ENCODE data around the gene KCNMA1.

The KCNMA1 gene

DNA sequence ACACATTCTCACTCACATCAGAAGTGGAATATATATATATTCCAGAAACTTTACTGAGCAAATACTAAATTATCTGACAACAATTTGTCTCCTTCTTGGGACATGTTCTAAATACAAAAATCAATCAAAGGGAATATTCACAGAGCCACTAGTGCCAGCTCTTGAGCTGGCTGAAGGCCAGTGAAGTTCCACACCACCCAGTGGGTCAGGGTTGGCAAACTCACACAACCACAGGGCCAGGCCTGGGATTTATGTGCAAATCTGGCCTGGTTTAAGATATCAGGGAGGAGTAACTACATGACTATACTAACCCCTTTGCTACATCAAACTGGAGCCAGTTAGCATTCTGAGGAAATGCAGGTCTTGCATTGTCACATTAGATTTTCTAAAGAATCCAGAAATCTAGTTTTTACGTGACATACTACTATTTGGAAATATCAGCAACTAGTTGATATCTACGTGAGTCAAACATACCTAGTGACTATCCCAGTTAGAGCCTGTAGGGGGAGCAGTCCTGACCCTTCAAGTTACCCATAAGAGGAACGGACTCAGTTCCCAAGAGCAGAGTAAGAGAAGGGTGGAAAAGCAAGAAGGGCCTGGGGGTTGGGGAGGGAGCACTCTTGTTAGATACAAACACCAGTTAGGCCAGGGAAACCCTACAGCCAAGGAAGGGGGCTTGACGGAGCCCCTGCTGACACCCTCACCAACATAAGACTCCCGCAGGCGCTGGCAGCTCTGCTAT lies 600.4 kb downstream of the KCNMA1 start:
- no peak for DNase-seq (ENCODE audit: low read depth)

DNA sequence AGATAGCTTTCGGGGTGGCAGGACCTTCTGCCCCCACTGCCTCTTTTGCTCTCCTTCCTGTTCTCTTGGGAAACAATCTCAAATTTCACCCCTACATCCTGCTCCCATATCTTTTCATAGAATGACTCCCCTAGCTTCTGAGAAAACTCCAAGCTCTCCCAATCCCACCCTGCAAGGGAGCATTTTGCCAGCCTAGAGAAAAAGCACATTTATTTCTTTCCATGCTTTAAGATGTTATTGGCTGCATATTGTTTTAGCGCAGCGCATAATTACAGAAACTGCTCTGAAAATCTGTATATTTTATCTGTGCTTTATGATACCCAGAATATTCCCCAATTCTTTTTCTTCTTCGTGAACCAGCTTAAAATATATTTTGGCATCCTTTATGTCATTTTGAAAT lies 601.3 kb downstream of the KCNMA1 start:
- no peak for DNase-seq (ENCODE audit: low read depth)

DNA sequence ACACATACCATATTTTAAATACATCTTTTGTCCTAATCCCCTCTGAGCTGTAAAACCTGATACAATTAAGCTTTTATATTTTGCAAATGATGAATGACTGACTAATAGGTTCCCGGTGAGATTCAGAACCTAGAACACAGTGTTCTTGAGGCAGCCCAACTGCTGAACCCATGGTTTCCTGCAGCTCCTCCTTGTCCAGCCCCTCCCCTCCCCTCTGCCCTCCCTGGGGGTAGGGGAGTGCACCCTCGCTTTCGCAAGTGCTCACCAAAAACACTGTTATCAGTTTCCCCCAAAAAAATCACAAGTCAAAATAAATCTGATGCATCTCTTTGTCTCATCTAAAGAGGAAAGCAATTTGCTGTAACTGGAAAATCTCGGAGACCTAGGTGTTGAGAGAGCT lies 602.8 kb downstream of the KCNMA1 start:
- no peak for DNase-seq (ENCODE audit: low read depth)

DNA sequence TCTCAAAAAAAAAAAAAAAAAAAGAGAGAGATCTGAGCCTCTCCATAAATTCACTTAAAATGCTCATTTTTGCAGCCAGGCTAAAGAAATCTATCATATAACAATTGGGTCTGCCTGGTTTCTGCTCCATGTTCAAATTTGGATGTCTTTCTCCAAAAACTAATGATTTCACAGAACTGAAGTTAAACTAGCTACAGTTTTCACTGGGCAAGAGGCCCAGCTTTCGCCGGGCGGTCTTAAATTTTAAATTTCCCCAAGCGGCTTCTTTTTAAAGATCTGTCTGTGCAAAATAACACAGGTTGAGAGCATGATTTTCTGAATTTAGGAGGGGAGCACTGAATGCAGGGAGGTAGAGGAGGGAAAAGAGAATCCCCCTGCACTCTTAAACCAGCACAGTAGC lies 603.4 kb downstream of the KCNMA1 start:
- no peak for DNase-seq (ENCODE audit: low read depth)

DNA sequence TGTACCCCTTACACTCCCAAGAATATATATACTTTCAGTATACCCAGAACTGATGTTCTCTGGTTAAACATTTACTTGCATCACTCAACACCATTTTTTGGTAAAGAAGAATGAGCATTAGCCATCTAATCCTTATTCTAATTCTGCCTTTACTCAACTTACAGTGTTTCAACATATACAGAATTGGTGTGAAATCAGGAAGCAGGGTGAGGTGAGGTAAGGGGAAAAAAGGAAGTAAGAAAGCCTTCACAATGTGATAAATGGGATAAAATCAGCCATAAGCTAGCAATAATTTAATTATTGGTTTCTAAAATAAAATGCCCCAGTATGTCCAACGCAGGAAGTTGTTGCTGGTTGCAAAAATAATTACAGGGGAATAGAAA lies 605.4 kb downstream of the KCNMA1 start:
- DNase-seq (ENCODE audit: low read depth) = no peak

DNA sequence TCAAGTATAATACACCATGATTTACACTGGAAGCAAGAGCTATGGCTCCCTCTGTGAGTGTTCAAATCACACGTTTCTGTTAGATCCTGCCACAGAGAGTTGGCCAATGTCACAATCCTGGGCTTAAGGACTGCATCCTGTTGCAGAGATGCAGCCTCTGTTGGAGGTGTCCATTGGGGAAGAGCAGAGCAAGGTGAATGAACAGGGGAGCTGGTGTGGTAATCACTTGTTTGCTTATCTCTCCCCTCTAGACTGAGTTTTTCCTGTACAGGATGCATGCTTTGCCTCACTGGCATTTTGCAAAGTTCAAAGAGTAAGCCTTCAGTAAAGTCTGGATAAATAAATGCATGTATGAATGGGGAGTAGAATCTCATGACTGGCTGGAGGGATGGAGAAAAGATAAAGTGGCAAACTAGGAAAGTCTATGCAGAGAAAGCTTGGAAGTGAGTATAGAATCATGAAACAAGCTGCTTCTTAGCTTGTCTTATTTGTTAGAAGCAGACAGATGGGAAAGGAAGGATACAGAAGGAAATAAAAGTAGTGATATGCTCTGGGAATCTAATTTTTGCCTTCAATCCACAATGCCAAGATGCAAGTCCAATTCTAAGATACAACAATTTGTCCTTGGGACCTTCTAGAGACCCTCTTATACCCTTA lies 605.9 kb downstream of the KCNMA1 start:
- no peak for DNase-seq (ENCODE audit: low read depth)

DNA sequence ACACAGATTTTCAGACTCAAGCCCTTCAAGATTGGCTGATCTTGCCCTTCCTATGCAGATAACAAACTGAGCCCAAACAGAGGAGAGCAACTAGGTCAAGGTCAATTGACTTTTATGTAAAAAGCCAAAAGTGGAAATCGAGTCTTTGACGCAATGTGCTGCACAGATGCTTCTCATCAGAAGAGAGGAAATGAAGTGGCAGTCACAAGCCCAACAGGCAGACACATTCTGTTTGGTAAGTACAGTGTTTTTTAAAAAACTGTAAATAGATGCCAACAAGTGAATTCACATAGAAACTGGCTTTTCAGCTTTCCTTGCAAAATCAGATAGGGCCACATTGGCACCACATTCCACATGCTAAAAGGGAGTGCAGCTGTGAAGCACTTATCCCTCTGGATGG lies 606.6 kb downstream of the KCNMA1 start:
- no peak for DNase-seq (ENCODE audit: low read depth)

DNA sequence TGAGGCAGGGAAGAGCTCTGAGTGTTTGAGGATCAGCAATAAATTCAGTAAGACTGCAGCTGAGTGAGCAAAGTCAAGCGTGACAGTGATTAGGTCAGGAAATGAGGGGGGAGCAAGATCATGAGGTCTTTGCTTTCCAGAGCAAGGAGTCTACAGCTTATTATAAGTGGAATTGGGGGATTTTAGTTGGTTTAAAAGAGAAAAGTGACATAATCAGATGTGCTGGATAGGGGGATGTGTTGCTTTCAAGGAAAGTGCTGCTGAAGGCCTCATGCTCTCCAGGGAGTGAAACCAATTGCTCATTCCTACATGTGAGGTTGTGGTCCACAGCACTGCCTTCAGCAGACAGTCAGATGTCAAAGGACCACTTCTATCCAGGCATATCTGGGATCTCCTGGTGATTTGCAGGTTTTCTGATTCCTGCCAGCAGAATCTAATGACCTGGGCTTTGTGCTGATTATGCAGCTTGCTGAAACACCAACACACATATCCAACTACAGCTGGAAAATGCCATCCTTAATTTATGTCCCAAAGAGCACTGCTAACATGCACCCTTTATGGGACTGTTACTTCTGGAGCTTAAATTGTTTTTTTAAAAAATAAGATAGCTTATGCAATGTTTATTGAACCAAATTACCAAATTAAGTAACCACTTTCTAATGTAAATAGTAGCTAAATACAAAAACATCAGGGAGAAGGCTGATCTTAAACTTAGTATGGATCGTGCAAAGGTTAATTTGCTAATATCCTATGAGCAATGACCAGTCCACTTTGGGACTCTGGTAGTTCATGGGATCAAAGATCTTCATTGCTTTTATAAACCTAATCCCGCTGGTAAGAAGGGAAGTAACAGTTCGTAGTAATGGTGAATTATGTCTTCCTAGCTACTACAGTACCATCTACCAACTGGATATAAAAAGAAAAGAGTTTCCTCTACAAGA lies 607.6 kb downstream of the KCNMA1 start:
- DNase-seq (ENCODE audit: low read depth) = no peak

DNA sequence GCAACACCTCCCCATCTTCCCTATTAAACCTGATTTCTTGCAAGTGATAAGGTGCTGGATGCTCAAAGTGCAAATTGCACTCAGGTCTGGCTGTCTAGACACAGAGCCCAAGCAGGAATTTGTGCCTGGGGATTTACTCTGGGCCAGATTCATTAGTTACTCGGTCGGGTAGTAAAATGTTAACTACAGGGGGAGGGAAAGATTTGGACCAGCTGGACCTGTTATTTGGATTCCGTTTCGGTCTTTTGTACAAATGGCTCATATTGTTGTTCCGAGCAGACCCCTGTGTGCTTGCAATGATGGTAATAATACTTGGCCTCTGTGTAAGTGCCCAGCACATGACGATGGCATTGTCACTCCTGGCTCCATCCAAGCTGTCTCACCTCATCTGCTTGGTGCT lies 609.6 kb downstream of the KCNMA1 start:
- no peak for DNase-seq (ENCODE audit: low read depth)

DNA sequence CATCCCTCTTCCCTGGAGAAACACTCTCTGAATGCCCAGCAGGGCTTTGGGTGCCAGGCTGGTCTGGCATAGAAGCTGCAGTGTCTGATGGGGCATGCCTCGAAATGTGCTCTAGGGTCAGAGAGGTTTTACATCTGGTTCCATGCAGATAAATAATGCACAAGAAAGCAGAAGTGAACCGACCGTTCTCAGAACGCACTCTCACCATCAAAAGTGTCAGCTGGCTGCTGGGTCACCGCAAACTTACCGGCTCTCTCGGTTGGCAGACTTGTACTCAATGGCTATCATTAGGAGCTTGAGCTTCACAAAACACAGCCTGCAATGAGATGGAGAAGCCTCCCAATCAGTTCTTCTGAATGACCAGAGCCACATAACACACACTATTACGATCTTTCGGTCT lies 610.0 kb downstream of the KCNMA1 start:
- DNase-seq (ENCODE audit: low read depth) = no peak

DNA sequence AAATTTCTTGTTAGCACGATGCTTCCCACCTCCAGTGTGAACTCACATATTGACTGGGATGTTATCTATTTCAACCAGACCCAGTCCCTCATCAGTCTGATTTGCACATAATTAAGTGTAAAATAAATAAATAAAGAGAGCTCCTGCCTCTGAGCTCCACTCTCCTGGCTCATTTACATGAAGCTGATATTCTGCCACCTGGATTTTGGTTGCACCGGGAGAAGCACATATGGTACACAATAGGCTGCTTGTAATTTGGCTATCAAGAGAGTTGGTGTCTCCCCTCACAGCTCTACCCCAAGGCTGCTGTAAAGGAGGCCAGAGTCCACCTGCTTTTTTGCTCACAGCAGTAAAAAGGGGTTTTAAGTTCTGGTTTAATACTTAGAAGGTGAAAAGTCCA lies 610.5 kb downstream of the KCNMA1 start:
- no peak for DNase-seq (ENCODE audit: low read depth)

DNA sequence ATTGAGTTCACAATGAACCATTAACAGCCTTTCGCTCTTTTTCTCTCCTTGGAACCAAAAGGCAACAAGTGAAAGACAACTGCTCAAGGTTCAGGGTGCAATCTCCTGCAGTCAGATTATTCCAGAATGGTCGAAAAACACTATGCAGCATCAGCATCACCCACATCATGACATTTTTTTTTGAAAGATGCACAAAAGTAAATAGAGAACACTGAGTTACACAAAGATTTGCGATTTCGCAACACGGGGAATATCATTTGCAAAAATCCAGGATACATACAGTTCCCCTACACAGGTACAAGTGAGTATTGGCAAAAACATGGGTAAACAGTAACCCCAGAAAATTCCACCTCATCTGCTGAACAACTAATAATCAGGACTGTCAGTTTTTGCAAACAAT lies 611.5 kb downstream of the KCNMA1 start:
- no peak for DNase-seq (ENCODE audit: low read depth)

DNA sequence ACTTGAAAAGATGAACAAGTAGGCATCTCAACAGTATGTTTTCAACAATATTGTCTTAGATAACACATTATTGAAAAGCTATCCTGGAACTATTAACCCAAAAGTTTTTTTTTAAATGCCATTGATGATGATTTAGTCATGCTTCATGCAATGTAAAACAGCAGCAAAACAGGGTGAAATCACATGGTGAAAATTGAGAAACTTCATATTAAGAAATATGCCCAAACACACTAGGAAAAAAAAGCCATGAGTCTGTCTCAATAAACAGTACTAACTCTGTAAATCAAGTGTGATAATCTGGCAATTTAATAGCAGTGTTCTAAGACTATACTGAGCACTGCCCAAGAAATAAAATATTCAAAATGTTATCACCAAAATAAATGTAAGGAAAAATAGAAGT lies 613.1 kb downstream of the KCNMA1 start:
- no peak for DNase-seq (ENCODE audit: low read depth)

DNA sequence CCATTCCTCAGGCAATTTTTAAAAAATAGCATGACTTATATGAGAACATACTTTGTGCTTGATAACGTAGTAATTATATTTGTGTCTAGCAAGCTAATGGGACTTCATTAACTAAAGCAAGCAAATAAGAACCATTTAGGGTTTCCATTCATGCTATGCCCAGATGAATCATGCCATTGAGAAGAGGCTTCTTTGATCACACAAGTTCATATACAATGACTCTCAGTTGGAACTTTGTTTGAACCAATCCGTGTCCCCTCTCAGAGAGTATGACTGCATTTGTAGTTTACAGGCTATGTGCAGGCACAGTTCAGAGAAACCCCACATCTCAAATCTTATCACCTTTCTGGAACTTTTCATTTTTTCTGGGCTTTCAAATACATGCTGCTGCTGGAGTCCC lies 614.2 kb downstream of the KCNMA1 start:
- DNase-seq (ENCODE audit: low read depth) = no peak

DNA sequence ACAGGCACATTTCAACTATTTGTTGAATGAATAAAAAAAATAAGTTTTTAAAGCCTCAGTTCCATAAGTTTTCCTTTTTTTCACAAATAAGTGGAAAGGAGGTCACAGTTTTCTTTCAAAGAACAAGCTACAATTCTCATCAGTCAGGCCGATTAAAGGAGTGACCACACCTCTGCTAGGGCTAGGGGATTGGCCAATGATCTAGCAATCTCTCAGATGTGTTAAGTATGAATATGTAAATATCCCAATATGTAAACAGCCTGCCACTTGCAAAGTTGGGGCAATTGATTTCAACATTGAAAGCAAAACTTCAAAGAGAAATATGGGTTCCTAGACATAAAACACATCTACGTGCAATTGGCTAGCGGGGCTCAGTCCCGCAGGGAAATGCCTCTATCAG lies 614.9 kb downstream of the KCNMA1 start:
- no peak for DNase-seq (ENCODE audit: low read depth)

DNA sequence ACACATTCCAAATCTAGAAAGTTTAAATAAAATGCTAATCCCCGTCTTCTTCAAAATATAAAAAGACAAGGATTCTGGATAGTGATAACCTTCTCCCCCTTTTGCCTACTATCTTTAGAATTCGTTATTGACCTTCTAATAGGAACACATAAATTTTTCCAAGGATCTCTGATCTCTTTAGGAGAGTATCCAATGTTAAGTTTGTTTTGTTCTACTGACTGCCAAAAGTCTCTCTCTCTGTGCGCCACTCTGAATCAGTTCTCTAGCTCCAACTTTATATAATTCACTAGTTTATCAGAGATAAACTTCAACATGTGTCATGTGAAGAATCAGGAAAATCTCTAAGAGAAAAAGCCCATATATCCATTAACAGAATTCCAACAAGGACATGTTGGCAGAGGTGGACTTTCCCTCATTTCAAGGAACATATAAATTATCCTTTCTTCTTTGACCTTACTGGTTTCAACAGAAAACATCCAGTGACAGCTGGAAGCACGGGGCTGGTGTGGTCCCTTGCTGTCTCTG lies 615.6 kb downstream of the KCNMA1 start:
- DNase-seq (ENCODE audit: low read depth) = no peak

DNA sequence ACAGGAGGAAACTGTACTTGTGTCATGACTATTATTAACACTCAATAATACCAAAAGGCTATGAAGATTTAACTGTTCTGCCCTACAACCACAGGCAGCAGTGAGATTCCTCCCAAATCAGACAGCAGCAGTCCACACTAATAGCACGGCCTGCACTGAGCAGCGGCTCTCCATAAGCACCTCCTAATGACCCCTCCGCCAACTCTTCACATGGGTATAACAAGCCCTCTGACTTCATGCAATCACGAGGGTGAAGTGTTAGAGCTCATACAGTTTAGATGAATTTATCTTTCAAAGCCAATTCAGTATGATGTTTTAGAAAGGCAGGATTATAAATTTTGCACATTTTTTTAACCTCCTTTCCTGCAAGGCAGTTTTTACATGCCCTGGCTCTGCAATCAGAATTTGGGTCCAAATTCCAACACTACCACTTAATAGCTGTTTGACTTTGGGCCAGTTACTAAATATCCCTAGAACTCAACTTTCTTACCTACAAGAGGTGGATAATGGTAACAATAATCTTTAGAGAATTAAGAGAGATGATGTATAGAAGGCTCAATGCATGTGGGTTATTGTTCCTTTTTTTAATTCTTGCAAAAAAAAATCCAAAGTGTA lies 617.1 kb downstream of the KCNMA1 start:
- DNase-seq (ENCODE audit: low read depth) = no peak

DNA sequence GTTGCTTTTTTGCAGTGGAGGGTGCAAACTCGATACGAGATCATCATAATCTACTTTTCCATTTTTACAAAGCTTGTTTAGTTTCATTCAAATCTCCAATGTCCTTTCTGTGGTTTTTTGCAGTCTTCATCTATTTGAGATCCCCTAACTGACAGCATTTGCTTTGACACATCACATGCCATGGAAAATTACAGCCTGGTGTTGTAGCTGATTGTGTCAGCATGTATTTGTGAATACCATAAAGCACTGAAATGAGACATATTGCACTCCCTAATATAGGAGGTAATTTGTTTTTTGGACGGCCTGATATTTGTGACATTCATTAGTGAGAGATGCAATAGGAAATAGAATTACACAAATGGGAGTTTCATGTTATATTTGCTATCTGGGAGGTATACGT lies 620.8 kb downstream of the KCNMA1 start:
- no peak for DNase-seq (ENCODE audit: low read depth)

DNA sequence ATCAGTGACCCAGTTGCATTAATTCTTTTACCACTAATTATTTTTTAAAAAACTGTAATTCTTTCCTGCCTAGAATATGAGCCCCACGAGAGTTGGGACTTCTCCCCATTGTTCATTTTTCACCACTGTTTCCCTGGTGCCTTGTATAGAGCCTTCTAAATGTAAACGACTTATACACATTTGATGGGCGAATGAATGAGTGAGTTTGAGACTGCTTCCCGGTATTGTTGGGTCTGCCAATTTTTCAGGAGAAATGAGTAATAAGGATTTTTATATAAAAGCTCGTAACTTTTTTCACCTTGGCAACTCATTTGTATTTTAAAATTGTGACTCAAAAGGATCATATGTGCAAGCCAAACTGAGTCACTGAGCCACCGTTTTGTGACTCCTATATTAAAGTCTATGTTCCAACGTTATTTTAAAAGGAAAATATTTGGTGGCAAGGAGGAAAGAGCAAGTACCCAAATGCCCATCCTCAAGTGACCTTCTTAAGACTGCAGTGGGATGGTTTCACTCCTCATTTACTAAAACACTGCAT lies 621.3 kb downstream of the KCNMA1 start:
- no peak for DNase-seq (ENCODE audit: low read depth)

DNA sequence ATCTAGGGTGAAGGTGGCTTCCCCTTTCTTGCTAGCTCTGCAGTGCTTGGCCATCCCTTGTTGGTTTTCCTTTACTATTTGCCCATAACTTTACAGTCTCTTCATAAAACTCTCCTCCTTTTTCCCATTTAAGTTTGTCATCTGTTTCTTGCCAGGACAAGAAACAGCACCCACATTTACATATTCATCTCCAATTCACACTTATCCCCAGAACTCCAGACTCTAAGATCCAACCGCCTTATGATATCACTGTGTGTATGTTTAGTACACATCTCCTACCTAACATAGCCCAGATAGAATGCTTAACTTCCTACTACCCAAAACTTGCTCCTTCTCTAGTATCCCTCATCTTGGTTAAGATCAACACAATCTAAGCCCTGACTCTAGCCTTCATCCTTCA lies 622.2 kb downstream of the KCNMA1 start:
- no peak for DNase-seq (ENCODE audit: low read depth)

DNA sequence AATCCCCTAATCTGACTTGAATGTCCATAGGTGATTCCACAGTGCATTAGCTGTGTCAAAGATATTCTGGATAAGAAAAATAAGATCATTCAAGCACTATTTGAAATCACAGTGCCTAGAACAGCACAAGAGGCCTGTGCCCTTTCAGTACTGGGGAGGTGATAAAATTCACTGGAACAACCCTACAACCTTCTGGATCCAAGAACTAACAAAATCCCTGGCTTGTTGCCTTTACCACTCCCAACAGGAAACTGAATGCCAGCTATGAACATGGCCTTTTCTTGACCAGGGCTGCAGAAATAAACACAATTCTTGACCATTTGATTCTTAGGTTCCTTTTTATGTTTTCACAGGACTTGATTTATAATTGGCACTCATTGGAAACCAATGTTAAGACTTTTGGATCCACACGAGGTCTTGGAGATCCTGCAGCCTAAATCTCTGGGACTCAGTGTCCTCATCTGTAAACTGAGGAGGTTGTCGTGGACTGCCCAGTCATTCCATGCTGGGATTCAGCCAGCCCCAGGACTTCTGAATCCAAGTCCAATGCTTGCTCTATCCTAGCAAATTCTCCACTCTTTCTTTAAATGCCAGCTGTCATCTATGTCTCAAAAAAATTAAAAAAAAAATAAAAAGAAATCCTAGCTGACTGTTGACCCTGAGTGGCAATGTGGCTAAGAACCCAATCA lies 624.7 kb downstream of the KCNMA1 start:
- DNase-seq (ENCODE audit: low read depth) = no peak

Data from stimulated activated CD8-positive, alpha-beta memory T cell treated with anti-CD3 and anti-CD28 coated beads, Interleukin-4, amount 100 ng/mL, for 24 hours (primary cell).